ENCODE results near the gene HHAT.

Gene HHAT

DNA sequence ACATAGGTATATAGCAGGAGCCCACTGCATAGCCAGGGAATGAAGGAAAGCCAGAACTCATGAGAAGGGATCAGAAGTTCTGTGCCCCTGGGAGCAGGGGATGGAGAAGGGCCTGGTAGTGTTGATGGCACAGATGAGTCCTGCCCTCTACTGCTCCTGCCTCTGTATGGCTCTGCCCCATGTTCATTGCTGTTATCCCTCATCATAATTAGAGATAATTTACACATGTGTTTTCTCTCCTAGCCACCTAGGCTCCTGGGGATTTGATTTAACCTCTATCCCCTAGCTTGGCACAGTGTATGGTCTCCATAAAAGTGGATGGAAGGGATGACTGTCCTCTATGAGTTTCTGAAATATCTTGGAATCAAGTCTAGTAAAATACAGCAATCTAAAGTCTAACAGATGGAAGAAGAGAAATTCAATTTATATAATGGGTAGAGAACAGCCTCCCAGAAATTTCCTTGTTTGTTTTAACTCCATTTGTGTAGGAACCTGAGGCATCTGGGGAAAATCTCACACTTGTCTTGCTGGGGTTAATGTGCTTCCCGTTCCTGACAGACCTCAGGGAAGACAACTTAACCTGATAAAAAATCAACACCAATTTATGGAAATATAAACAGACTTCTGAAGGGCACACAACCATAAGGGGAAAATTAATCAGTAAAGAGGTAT lies 393.8 kb downstream of the HHAT start:
- peaks cover 12% of the 10 kb centered on the region for H3K27me3 Mint-ChIP-seq
- no peaks in the 10 kb centered on the region for H3K9me3 Mint-ChIP-seq
- no peak for DNase-seq
- no peak overlapping the region for H3K27ac Mint-ChIP-seq
- no peak overlapping the region for H3K4me3 Mint-ChIP-seq
- ATAC-seq, result no peak
- H3K4me1 Mint-ChIP-seq, result no peaks in the 10 kb centered on the region

DNA sequence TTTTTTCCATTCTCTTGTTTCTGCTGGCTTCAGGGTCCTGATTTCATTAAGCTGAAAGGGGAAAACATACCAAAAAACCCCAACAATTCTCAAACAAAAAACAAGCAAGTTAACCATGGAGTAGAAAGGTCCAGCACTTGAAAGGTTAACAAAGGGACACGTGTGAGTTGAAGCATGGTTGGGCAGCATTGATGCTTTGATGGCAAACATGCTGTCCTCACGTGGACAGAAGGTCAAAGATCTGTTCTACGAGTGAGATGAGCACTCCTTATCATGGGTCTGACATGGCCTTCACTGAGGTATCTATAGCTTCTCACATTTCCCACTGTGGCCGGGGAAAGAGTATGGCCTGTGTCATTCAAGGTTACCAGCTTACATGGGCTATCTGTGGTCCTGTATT lies 394.9 kb downstream of the HHAT start:
- Mint-ChIP-seq H3K4me1 (no peaks in the 10 kb centered on the region), H3K9me3 (no peaks in the 10 kb centered on the region), H3K4me3 (no peak overlapping the region), H3K27me3 (peaks cover 12% of the 10 kb centered on the region), H3K27ac (no peak overlapping the region)
- DNase-seq (no peak), ATAC-seq (no peak)

DNA sequence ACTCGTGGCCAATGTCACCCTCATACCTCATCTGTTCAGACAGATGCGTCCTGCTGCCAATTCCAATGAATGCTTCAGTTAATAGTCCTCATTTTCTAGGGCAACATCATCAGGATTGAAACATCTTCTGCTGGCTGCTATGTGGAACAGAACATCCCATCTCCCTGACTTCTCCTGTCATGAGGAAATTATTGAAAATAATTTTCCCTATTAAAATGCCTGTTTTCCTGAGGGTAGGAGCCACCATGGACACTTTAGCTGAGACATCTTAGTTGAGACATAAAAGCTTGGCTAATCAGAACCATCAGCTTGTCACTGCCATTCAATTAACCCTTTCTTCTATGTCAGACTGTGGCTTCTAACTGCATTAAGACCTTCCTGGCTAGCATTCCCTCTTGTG lies 396.1 kb downstream of the HHAT start:
- DNase-seq (no peak), ATAC-seq (no peak)
- Mint-ChIP-seq H3K4me3 (no peak overlapping the region), H3K4me1 (no peaks in the 10 kb centered on the region), H3K27ac (no peak overlapping the region), H3K27me3 (peaks cover 12% of the 10 kb centered on the region), H3K9me3 (no peaks in the 10 kb centered on the region)

All from stimulated activated naive CD8-positive, alpha-beta T cell treated with anti-CD3 and anti-CD28 coated beads, Interleukin-15, amount 100 ng/mL, for 72 hours (primary cell).